PC-9 (cell line): Measurements from ENCODE around the gene NR5A1. TPM values are rescaled to one million over a fixed set of nuclear protein-coding genes. Genes with fewer than 3 reads are reported as not detected.

Experiments used
- BruUV-seq: library from RNA; stranded (reverse); fragments of 400-500 nt; replicated peaks from 2 replicates; lab custom pipeline; 2021; lab: Mats Ljungman, UMichigan
- CTCF ChIA-PET: fragments of 300-600 bp; sonication (Branson Sonifier 250); formaldehyde crosslinking; loops from one replicate; lab custom pipeline; 2022; ENCODE audit warnings: antibody characterized with exemption; lab: Charles Lee
- POLR2A ChIA-PET: fragments of 300-600 bp; sonication (Branson Sonifier 250); formaldehyde crosslinking; loops from one replicate; lab custom pipeline; 2022; ENCODE audit warnings: antibody characterized with exemption; ENCODE audit not compliant: unreplicated experiment; lab: Charles Lee
- DNase-seq, 2 experiments: peaks; one replicate each; pipeline versions ENCODE4 v3.0.0 to v3.0.0-alpha.2; 2015 to 2022; ENCODE audit warnings: mixed read lengths in 1 of 2
- H2AFZ ChIP-seq: fragments of 200-600 bp; sonication (generic); 2 replicates; pipeline ENCODE4 v1.8.1; 2017; ENCODE audit warnings: antibody characterized with exemption
- H3F3A ChIP-seq: fragments of 200-600 bp; sonication (generic); 2 replicates; pipeline ENCODE4 v1.8.1; 2017; ENCODE audit warnings: antibody characterized with exemption, mild to moderate bottlenecking, low read depth; ENCODE audit not compliant: insufficient read depth
- H3K27ac ChIP-seq: fragments of 200-600 bp; sonication (generic); 2 replicates; pipeline ENCODE4 v1.6.1; 2016; ENCODE audit warnings: mixed run types
- H3K27me3 ChIP-seq: fragments of 200-600 bp; sonication (generic); 2 replicates; pipeline ENCODE4 v1.6.1; 2016; ENCODE audit warnings: low read depth, mixed run types; ENCODE audit not compliant: insufficient read depth
- H3K36me3 ChIP-seq: fragments of 200-600 bp; sonication (generic); 2 replicates; pipeline ENCODE4 v1.6.1; 2016; ENCODE audit warnings: low read depth, mixed run types
- H3K4me1 ChIP-seq: fragments of 200-600 bp; sonication (generic); replicated peaks from 2 replicates; pipeline ENCODE4 v1.6.1; 2016; ENCODE audit warnings: mixed run types; ENCODE audit not compliant: insufficient read depth
- H3K4me2 ChIP-seq: fragments of 200-600 bp; sonication (generic); 2 replicates; pipeline ENCODE4 v1.6.1; 2017; ENCODE audit warnings: mixed run types
- H3K4me3 ChIP-seq: fragments of 200-600 bp; sonication (generic); 2 replicates; pipeline ENCODE4 v1.6.1; 2016; ENCODE audit warnings: mixed run types
- H3K79me2 ChIP-seq: fragments of 200-600 bp; sonication (generic); 2 replicates; pipeline ENCODE4 v1.6.1; 2017; ENCODE audit warnings: low read depth, mixed run types
- H3K9me2 ChIP-seq: fragments of 200-600 bp; sonication (generic); 2 replicates; pipeline ENCODE4 v1.8.1; 2017; ENCODE audit warnings: mild to moderate bottlenecking; ENCODE audit not compliant: insufficient read depth
- H3K9me3 ChIP-seq: fragments of 200-600 bp; sonication (generic); 2 replicates; pipeline ENCODE4 v1.8.1; 2016; ENCODE audit warnings: low read depth; ENCODE audit not compliant: insufficient read depth
- H4K20me1 ChIP-seq: fragments of 200-600 bp; sonication (generic); 2 replicates; pipeline ENCODE4 v1.8.1; 2017; ENCODE audit not compliant: insufficient read depth
- CTCF ChIP-seq: fragments of 200-600 bp; sonication (generic); conservative IDR thresholded peaks from 2 replicates; pipeline ENCODE4 v1.6.1; 2017; ENCODE audit warnings: mixed run types, antibody characterized with exemption, mild to moderate bottlenecking, moderate library complexity
- EZH2 ChIP-seq: fragments of 200-600 bp; sonication (generic); IDR thresholded peaks from 2 replicates; pipeline ENCODE4 v1.8.0; 2017; ENCODE audit warnings: antibody characterized with exemption, low read depth
- intact Hi-C: fragments of 100-400 bp; cut with micrococcal nuclease; formaldehyde crosslinking; loops from one replicate; pipeline ENCODE4 v1.10.0; 2022; ENCODE audit not compliant: unreplicated experiment
- total RNA-seq: library from RNA; stranded (reverse); gene quantifications from 2 replicates; pipeline ENCODE4 v1.2.3, GENCODE V29; 2021

The NR5A1 gene
- total RNA-seq, 1 experiment from 2014 or later: 0.15 TPM

GRCh38 chr9:124444166-124444565 lies 63.0 kb downstream of the NR5A1 start:
- Histone ChIP-seq H3K4me1 (peaks cover 21% of the 10 kb centered on the region), H2AFZ (no peak overlapping the region), H3K4me3 (no peak overlapping the region), H3K9me3 (no peaks in the 10 kb centered on the region), H3K79me2 (no peaks in the 10 kb centered on the region), H3K36me3 (no peaks in the 10 kb centered on the region), H4K20me1 (no peaks in the 10 kb centered on the region), H3K27ac (no peak overlapping the region), H3F3A (peaks cover 11% of the 10 kb centered on the region; the same call in 1 of the 2 replicates), H3K4me2 (no peak overlapping the region), H3K27me3 (no peaks in the 10 kb centered on the region), H3K9me2 (no peaks in the 10 kb centered on the region)
- no peak for DNase-seq
- POLR2A ChIA-PET: no interaction called here
- BruUV-seq: no TSS peak
- no peak for TF ChIP-seq CTCF
- no peak for TF ChIP-seq EZH2
- CTCF ChIA-PET: interaction anchor here (0.6 kb wide), 2 partner anchors 613 to 894 kb away, joined by 3 read pairs; no protein-coding TSS in a partner anchor
- intact Hi-C loops: no loop called here

- Histone ChIP-seq H3K4me2 (no peak overlapping the region), H3K79me2 (no peaks in the 10 kb centered on the region), H3K9me3 (no peaks in the 10 kb centered on the region), H2AFZ (no peak overlapping the region), H3K4me3 (no peak overlapping the region), H4K20me1 (no peaks in the 10 kb centered on the region), H3K36me3 (no peaks in the 10 kb centered on the region), H3K9me2 (no peaks in the 10 kb centered on the region), H3K27ac (no peak overlapping the region), H3F3A (peaks cover 11% of the 10 kb centered on the region; the same call in 1 of the 2 replicates), H3K4me1 (peaks cover 21% of the 10 kb centered on the region), H3K27me3 (no peaks in the 10 kb centered on the region)
- ChIA-PET POLR2A (no interaction called here), CTCF (no interaction called here)
- intact Hi-C loops: no loop called here
- BruUV-seq: no TSS peak
- no peak for DNase-seq
- TF ChIP-seq EZH2: no peak
- TF ChIP-seq CTCF: no peak
Measured at GRCh38 chr9:124443625-124444024, 63.6 kb downstream of the NR5A1 start.

GRCh38 chr9:124442826-124443225 lies 64.4 kb downstream of the NR5A1 start:
- CTCF ChIA-PET: interaction anchor here (0.9 kb wide), 1 partner anchor 269 kb away, joined by 6 read pairs; no protein-coding TSS in a partner anchor

More at GRCh38 chr9:124442826-124443225, 64.4 kb downstream of the NR5A1 start:
- no peaks in the 10 kb centered on the region for H3K79me2 ChIP-seq
- no peak overlapping the region for H3K4me3 ChIP-seq
- no peak overlapping the region for H3K4me2 ChIP-seq
- no peaks in the 10 kb centered on the region for H3K27me3 ChIP-seq
- H3F3A ChIP-seq: peaks cover 11% of the 10 kb centered on the region; the same call in 1 of the 2 replicates
- no peak overlapping the region for H2AFZ ChIP-seq
- H3K36me3 ChIP-seq: no peaks in the 10 kb centered on the region
- H3K9me3 ChIP-seq: no peaks in the 10 kb centered on the region
- TF ChIP-seq EZH2 (no peak), CTCF (no peak)
- intact Hi-C loops: no loop called here
- H4K20me1 ChIP-seq: no peaks in the 10 kb centered on the region
- peaks cover 21% of the 10 kb centered on the region for H3K4me1 ChIP-seq
- H3K9me2 ChIP-seq: no peaks in the 10 kb centered on the region
- no peak for DNase-seq
- POLR2A ChIA-PET: no interaction called here
- H3K27ac ChIP-seq: no peak overlapping the region
- no TSS peak for BruUV-seq
